Loucy (cell line): ENCODE results near the gene ASXL3.

ENCODE experiments used
- EZH2phosphoT487 ChIP-seq: fragments of 200-600 bp; IDR thresholded peaks from 2 replicates; pipeline ENCODE4 v1.6.1; 2018; ENCODE audit warnings: antibody characterized with exemption, mild to moderate bottlenecking, moderate library complexity, borderline replicate concordance
- TF ChIP-seq, protein P1 (sequence below): fragments of 200-600 bp; sonication (generic); conservative IDR thresholded peaks from 2 replicates; pipeline ENCODE4 v1.5.1; 2014; ENCODE audit warnings: mild to moderate bottlenecking, antibody characterized with exemption, low read length

DNA sequence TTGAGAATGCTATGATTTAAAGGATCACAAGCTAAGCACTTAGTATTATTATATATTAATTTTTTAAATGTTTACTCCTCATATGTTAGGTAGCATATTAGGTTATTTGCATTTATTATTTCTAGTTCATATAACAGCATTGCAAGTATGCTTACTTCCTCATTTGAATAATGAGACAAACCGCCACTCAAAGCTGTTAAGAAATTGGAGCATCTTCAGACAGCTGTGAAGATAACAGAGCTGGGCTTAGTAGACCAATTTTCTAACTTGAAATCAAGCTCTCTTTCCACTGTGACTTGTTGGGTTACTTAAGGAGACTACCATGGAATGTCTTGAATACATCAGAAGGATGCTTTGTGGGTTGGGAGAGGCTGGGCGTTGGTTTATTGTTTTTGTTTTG lies 139.3 kb downstream of the ASXL3 start:
- TF ChIP-seq, protein P1, sequence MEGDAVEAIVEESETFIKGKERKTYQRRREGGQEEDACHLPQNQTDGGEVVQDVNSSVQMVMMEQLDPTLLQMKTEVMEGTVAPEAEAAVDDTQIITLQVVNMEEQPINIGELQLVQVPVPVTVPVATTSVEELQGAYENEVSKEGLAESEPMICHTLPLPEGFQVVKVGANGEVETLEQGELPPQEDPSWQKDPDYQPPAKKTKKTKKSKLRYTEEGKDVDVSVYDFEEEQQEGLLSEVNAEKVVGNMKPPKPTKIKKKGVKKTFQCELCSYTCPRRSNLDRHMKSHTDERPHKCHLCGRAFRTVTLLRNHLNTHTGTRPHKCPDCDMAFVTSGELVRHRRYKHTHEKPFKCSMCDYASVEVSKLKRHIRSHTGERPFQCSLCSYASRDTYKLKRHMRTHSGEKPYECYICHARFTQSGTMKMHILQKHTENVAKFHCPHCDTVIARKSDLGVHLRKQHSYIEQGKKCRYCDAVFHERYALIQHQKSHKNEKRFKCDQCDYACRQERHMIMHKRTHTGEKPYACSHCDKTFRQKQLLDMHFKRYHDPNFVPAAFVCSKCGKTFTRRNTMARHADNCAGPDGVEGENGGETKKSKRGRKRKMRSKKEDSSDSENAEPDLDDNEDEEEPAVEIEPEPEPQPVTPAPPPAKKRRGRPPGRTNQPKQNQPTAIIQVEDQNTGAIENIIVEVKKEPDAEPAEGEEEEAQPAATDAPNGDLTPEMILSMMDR: no peak
- no peak for TF ChIP-seq EZH2phosphoT487
